Adipose tissue (tissue), 3 donors: ENCODE measurements around the gene AARS2. TPM values are rescaled to one million over a fixed set of nuclear protein-coding genes. Genes with fewer than 3 reads are reported as not detected.

Source experiments
- H3K27ac ChIP-seq: one replicate; pipeline ENCODE4 v1.5.1; 2013; ENCODE audit warnings: low read depth, low read length
- WGBS, 3 donors: extraction: QIAGEN DNeasy Blood & Tissue Kit; methylation state at CpG; one replicate each; pipeline ENCODE4 v1.1.7; 2013; 5-methylcytosine and 5-hydroxymethylcytosine counted together
- polyA plus RNA-seq, 3 donors: library from polyadenylated mRNA; stranded (reverse); fragments of 200-250 nt; gene quantifications; one replicate each; pipeline ENCODE4 v1.2.3, GENCODE V29; 2013
- donor health status: healthy with polysubstance abuse.
- donor health status: Bipolar disorder and iron deficiency.
- donor health status: healthy.

Gene AARS2
- polyA plus RNA-seq, 3 donors: 3.1 to 4.9 (median 4.7) TPM

GRCh38 chr6:44286285-44286565 lies 26.9 kb downstream of the AARS2 start:
- 85 to 88% (median 88%) methylated on average over 12 of the region's 12 CpGs for WGBS, 3 donors
- no peak overlapping the region for H3K27ac ChIP-seq

- 69 to 82% (median 78%) methylated on average over 25 of the region's 25 CpGs for WGBS, 3 donors
- H3K27ac ChIP-seq: no peak overlapping the region
Measured at GRCh38 chr6:44285552-44286284, 27.4 kb downstream of the AARS2 start.

DNA sequence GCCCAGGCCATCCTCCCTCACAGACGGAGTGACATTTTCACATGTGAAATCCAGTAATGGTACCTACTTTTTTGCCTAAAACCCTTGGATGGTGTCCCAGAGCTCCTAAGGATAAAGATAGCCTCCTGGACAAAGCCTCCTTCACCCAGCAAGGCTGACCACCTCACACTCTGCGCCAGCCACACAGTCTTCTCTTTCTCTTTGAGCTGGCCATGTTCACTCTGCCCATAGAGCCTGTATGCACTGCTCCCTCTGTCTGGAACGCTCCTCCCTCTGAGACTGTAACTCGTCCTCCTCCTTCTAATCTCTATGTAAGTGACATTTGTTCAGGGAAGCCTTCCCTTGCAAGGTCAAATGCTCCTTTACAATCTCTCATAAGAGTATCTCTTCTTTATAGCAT lies 28.3 kb downstream of the AARS2 start:
- H3K27ac ChIP-seq: no peak overlapping the region
- WGBS, 3 donors: 53 to 67% (median 53%) methylated on average over 4 of the region's 4 CpGs

DNA sequence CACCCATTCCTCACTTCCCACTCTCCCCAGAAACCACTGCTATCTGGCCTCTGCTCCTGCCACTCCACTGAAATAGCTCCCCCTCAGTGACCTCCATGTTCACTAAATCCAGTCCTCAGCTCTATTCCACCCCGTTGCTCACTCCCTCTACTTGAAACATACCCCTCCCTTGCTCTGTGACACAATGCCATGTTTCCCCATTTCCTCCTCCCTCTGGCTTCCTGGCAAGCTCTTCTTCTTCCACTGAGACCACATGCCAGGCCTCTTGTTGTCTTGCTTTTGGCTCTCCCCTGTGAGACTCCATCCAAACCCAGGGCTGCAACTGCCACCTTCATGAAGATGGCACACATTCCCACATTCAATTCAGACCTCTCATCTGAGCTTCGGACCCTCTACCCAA lies 29.0 kb downstream of the AARS2 start:
- no peak overlapping the region for H3K27ac ChIP-seq
- WGBS, 3 donors: 44 to 47% (median 46%) methylated on average over 2 of the region's 2 CpGs

GRCh38 chr6:44278774-44279697 lies 34.1 kb downstream of the AARS2 start:
- WGBS, 3 donors: 60 to 64% (median 64%) methylated on average over 9 of the region's 9 CpGs

GRCh38 chr6:44278315-44278714 lies 34.8 kb downstream of the AARS2 start:
- WGBS, 3 donors: 60 to 72% (median 70%) methylated on average over 3 of the region's 3 CpGs
- H3K27ac ChIP-seq: no peak overlapping the region

More at GRCh38 chr6:44278774-44279697, 34.1 kb downstream of the AARS2 start:
- no peak overlapping the region for H3K27ac ChIP-seq

DNA sequence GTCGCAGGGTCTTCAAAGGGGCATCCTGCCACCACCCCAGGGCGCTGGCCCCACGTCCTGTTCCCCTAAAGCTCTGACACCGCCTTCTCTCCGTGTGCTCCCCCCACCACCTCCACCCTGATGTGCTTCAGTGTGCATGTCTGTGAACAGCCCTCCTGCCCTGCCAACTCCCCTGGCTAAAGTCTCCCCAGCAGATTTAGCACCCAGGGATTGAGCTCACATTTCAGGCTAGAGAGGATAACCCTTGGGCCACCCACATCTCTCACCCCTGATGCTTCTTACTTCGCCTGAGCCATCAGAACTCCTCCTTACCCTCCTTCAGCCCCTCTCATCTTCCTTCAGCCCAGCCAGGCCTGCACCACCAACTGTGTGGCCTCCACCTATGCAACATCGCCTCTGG lies 35.4 kb downstream of the AARS2 start:
- no peak overlapping the region for H3K27ac ChIP-seq
- WGBS, 3 donors: 80 to 86% (median 81%) methylated on average over 7 of the region's 7 CpGs

DNA sequence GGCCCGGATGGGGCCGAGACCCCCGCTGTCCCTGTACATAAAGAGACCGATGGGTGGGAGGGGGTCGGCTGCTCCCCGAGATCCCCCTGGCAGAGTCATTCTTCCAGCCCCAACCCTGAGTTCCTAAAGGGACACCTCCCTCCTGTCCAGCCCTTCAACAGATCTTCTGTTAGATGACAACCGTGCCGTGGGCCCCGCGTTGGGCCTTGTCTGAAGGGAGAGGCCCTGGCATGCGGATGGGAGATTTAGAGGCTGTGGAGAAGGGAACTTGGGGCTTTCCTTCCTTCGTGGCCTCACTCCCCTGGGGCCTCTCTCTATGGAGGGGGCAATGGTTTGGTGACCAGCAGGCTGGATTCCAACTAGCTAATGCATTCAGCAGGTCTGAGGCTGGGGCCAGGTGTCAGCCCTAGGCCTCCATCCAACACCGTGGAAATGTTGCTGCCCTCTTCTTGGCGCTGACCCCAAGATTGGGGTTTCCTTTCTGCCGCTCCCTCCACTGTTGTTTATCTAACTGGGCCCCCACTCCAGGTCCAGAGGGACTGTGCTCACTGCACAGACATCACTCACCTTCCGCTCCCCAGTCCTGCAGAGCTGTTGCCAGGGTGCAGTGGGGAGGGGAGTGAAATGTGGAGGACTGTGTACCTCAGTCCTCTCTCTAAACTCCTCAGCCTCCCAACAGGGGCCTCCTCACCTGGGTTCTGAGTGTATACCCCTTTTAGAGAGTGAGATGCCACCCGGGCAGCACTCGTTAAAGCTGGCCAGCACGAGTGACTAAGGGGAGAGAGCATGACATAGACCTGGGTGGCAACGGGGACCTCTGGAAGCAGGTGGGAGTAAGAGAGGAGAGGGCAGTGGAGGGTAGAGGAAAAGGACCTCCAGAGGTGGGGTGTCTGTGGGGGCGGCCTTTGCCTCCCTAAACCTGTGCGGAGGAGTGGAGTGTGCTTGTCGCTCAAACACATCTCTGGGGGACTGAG lies 36.2 kb downstream of the AARS2 start:
- WGBS, 3 donors: 73 to 83% (median 82%) methylated on average over 23 of the region's 23 CpGs

DNA sequence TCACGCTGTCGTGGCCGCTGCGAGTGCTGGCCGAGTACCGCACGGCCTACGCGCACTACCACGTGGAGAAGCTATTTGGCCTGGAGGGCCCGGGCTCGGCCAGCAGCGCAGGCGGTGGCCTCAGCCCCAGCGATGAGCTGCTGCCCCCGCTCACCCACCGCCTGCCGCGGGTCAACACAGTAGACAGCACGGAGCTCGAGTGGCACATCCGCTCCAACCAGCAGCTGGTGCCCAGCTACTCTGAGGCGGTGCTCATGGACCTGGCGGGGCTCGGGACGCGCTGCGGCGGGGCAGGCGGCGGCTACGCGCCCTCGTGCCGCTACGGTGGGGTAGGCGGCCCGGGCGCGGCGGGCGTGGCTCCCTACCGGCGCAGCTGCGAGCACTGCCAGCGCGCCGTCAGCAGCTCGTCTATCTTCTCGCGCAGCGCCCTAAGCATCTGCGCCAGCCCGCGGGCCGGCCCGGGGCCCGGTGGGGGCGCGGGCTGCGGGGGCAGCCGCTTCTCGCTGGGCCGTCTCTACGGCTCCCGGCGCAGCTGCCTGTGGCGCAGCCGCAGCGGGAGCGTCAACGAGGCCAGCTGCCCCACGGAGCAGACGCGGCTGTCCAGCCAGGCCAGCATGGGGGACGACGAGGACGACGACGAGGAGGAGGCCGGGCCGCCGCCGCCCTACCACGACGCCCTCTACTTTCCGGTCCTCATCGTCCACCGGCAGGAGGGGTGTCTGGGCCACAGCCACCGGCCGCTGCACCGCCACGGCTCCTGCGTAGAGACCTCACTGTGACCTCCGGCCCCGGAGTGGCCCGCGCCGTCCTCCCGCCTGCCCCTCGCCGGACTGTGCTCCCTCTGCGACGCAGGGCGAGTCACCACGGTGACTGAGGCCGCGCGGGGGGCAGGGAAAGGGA lies 37.1 kb downstream of the AARS2 start:
- no peak overlapping the region for H3K27ac ChIP-seq
- WGBS, 3 donors: 9 to 14% (median 10%) methylated on average over 86 to 109 of the region's 109 CpGs

More for the DNA sequence above, 36.2 kb downstream of the AARS2 start:
- H3K27ac ChIP-seq: no peak overlapping the region

DNA sequence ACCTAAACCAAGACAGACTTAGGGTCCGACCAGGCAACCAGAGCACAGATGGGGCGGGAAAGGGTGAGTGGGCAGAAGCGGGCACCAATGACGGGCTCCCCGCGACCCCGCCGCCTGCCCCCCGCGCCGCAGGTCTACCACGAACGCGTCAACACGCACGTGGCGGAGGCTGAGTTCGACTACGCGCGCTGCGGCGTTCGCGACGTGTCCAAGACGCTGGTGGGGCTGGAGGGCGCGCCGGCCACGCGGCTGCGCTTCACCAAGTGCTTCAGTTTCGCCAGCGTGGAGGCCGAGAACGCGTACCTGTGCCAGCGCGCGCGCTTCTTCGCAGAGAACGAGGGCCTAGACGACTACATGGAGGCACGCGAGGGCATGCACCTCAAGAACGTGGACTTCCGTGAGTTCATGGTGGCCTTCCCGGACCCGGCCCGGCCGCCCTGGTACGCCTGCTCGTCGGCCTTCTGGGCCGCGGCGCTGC lies 37.8 kb downstream of the AARS2 start:
- no peak overlapping the region for H3K27ac ChIP-seq
- 77 to 85% (median 82%) methylated on average over 59 of the region's 59 CpGs for WGBS, 3 donors

DNA sequence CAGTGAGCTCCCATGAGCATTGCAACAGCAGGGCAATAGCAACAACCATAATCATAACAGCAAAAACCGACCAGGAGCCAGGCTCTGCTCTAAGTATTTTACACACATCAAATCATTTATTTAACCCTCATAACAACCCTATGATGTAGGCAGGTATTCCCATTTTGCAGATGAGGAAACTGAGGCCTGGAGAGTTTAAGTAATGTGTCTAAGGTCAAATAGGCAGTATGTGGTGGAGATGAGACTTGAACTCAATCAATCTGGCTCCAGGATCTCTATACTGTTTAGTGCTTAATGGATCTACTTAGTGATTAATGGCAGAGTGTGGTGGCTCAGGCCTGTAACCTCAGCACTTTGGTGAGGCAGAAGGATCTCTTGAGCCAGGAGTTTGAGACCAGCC lies 39.5 kb downstream of the AARS2 start:
- H3K27ac ChIP-seq: no peak overlapping the region
- 41 to 68% (median 61%) methylated on average over 1 of the region's 1 CpG for WGBS, 3 donors

DNA sequence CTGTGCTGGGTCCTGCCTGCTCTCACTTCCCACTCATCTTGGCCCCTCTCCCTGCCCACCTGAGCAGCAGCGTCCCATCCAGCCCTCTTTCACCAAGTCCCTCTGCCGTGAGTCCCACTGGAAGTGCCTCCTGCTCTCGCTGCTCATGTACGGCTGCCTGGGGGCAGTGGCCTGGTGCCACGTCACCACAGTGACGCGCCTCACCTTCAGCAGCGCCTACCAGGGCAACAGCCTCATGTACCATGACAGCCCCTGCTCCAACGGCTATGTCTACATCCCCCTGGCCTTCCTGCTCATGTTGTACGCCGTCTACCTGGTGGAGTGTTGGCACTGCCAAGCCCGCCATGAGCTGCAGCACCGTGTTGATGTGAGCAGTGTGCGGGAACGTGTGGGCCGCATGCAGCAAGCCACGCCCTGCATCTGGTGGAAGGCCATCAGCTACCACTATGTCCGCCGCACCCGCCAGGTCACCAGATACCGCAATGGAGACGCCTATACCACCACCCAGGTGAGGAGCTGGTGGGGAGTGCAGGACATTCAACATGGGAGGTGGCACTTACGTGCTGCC lies 40.1 kb downstream of the AARS2 start:
- 83 to 88% (median 86%) methylated on average over 23 of the region's 23 CpGs for WGBS, 3 donors

GRCh38 chr6:44272529-44272928 lies 40.6 kb downstream of the AARS2 start:
- 81 to 89% (median 81%) methylated on average over 3 of the region's 3 CpGs for WGBS, 3 donors
- H3K27ac ChIP-seq: no peak overlapping the region

More for the DNA sequence above, 40.1 kb downstream of the AARS2 start:
- no peak overlapping the region for H3K27ac ChIP-seq

- 61 to 66% (median 62%) methylated on average over 3 of the region's 3 CpGs for WGBS, 3 donors
- H3K27ac ChIP-seq: no peak overlapping the region
Measured at GRCh38 chr6:44271914-44272313, 41.2 kb downstream of the AARS2 start.

DNA sequence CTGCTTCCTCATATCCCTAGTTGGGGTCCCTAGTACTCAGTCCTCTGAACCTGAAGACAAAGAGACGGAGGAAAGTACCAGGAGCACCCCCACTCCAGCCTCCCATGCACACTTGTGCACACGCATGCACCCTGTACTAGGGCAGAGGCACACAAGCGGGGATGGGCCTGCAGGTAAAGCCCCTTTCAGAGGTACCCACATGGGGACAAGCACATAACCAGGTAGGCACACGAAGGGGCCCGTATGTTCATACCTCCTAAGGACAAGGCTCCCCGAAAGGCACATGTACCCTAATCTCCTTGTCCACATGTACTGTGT lies 41.8 kb downstream of the AARS2 start:
- no peak overlapping the region for H3K27ac ChIP-seq
- 80 to 85% (median 82%) methylated on average over 6 of the region's 6 CpGs for WGBS, 3 donors

- 2 to 3% (median 2%) methylated on average over 18 to 85 of the region's 90 CpGs for WGBS, 3 donors
- H3K27ac ChIP-seq: no peak overlapping the region
Measured at GRCh38 chr6:44270526-44271405, 42.4 kb downstream of the AARS2 start.
